Inferior parietal cortex (tissue), 1 donor: ENCODE results near the gene OR52I1.

ENCODE experiments used
- DNase-seq: peaks from one replicate; pipeline ENCODE4 v3.0.0-alpha.2; 2016; ENCODE audit errors: extremely low spot score

Gene OR52I1, protein sequence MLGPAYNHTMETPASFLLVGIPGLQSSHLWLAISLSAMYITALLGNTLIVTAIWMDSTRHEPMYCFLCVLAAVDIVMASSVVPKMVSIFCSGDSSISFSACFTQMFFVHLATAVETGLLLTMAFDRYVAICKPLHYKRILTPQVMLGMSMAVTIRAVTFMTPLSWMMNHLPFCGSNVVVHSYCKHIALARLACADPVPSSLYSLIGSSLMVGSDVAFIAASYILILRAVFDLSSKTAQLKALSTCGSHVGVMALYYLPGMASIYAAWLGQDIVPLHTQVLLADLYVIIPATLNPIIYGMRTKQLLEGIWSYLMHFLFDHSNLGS

GRCh38 chr11:4593739-4594138 lies at the start of gene OR52I1:
Gene OR52I1 (plus strand): TSS chr11:4594039. CDS start chr11:4594039, 0 bp downstream.
- no peak for DNase-seq

DNA sequence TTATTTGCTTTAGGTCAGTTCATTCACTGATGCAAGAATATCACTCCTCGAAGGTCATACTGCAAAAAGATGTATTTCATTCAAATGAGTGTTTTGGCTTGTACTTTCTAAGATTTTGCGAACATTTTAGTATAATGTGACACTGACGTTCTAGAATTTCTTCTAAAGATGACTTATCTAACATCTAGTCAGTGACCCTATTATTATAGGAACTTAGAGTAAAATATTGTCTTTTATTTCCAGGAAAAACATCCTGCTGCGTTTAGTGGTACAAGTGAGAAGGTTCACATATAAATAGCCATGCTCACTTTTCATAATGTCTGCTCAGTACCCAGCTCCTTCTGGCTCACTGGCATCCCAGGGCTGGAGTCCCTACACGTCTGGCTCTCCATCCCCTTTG lies 48.9 kb upstream of the OR52I1 start, which contains the start of gene OR52M1:
Gene OR52M1 (plus strand): TSS at position 301 of the 400 bp plus-strand sequence. CDS start 0 bp downstream, at position 301.
- no peak for DNase-seq

DNA sequence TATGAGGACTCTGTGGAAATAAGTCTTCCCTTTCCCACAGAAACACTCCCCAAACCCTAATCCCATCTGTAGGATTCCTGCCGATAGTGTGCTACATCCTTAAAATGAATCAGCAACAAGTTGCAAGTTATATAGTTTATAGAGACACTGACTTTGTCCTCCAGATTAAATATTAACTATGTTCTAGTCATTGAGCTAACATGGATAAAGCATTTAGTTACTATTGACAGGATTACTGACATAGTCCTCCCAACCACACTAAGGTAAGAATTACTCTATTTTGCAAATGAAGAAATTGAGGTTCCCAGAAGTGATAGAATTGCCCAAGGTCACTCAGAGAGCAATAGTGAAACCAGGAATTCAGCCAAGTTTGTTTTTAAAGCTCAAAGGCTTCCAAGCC lies 47.0 kb upstream of the OR52I1 start:
- DNase-seq, result no peak

GRCh38 chr11:4547416-4547815 lies 46.4 kb upstream of the OR52I1 start:
- DNase-seq, result no peak

DNA sequence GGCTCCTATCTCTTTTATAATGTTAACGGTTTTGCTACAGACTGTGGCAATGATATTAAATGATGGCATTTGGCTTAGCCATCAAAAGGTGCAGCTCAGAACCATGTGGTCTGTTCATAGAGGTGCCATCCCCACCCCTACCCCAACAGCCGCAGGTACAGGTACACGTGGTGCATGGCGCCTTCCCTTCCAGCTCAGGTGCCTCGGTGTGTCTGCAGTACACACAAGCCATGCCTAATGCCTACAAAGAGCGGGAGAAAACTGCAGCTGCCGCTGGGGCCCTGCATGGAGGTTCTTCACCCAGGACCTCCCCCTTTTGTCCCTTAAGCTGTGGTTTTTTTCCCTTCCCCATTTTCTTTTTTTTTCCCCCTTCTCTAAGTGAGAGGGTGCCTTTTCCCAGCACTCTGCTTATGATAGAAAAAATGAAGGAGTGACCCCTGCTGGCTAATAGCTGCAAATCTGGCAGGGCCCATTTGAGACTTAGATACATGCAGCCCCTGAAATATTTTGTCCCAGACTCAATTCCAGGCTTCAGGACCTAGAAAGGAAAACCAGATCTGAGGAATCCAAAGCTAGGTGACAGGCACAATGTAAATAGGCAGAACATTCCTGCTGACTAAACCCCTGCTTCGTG lies 42.4 kb upstream of the OR52I1 start:
- no peak for DNase-seq

GRCh38 chr11:4559527-4560440 lies 34.1 kb upstream of the OR52I1 start:
- DNase-seq, result no peak

GRCh38 chr11:4560467-4560866 lies 33.4 kb upstream of the OR52I1 start:
- DNase-seq, result no peak

DNA sequence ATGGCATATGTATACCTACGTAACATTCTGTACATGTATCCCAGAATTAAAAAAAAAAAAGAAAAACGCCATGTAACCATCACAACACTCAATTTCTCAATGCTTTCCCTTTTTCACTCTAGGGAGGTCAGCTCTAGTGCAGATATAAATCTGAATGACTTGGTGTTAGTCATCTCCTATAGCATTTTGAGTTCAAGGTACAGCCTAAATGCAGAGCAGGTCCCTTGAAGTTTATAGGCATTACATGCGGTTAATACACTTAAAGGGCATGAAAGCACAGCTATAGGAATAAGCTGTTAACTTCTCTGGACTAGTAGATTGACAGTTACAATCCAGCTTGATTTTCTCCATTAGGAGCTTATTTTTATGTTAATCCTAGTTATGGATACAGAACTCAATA lies 28.5 kb upstream of the OR52I1 start:
- no peak for DNase-seq

DNA sequence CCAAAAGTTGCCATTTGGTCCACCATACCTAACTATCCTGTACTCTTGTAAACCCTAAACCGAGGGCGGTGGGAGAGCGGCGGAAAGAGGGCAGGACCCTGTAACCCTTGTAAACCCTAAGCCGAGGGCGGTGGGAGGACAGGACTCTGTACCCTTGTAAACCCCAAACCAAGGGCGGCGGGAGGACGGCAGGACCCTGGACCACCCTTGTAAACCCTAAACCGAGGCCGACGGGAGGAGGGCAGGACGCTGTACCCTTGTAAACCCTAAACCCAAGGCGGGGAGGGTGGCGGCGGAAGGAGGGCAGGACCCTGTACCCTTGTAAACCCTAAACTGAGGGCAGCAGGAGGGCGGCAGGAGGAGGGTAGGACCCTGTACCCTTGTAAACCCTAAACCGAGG lies 24.8 kb upstream of the OR52I1 start:
- no peak for DNase-seq

DNA sequence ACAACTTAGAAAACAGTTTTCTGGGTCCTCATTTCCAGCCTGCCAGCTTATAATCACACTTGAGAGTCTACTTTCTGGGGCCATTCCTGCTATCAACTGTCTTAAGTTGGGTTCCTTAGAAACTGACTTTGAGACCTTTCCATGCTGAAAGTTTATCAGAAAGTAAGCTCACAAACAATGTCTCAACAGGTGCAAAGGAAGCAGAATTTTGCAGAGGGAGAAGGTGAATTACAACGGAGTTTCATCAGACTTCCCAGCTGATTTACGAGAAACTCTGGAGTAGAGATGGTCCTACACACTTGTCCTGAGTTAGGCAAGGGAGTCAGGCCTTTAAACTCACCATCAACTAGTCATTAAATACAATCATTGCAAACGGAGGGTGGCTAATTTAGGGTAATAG lies 17.0 kb upstream of the OR52I1 start:
- DNase-seq, result no peak

- DNase-seq, result no peak
Observed at GRCh38 chr11:4577761-4578160, 16.1 kb upstream of the OR52I1 start.

GRCh38 chr11:4578624-4579023 lies 15.2 kb upstream of the OR52I1 start:
- no peak for DNase-seq

- DNase-seq, result no peak
Observed at GRCh38 chr11:4580124-4580523, 13.7 kb upstream of the OR52I1 start.

- no peak for DNase-seq
Observed at GRCh38 chr11:4581443-4581842, 12.4 kb upstream of the OR52I1 start, which contains the start of gene OR52I2. Gene OR52I2 (plus strand): TSS chr11:4581743.

DNA sequence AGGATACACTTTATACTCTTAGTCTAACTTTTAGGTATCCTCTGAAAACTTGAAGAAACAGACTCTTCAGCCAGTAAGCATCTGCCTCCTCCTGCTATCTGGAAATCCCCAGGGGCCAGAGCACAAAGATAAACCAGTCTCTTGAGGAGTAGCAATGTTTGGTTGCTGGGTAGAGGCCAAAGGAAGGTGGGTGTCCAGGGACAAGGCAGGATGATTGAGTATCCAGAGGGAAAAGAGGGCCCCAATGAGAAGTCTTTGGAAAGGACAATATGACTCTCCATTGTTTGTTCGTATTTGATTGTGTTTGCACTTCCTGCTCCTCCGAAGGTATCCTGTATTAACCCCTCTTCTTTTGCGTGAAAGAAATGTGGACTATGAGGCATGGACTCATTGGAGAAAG lies 4.8 kb upstream of the OR52I1 start:
- no peak for DNase-seq

- DNase-seq, result no peak
Observed at GRCh38 chr11:4605057-4605456, 11.2 kb downstream of the OR52I1 start.

DNA sequence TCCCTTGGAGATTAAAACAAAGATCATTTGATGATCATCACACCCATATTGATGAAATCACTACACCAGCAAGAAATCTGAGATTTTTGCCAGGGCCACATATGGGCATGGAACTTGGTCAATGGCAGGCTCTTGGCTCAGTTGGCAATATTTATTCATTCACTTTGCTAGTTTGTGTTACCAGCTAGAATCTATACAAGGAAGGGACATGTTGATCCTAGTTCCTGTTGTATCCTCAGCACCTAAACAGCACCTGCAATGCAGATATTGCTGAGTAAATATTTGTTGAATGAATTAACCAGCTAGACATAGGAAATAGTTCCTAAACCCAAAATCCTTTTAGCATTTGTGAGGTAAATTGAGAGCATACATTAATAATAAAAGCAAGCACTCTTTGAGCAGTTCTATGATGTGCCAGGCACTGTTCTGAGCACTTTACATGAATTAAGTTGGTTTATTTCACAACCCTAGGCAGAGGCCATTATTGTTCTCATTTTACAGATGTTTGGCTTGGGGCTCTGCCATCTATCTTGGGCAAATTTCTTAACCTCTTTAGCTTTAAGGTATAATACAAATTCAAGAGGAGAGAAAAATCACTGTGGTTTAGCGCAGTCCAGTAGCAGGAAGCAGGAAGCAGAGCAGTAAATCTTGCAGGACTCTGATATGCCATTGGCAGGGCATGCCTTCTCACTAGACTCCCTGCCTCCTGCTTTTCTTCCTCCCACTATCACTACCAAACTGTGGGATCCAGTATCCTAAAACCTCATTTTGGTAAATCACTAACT lies 12.6 kb downstream of the OR52I1 start:
- no peak for DNase-seq

GRCh38 chr11:4607096-4607495 lies 13.3 kb downstream of the OR52I1 start:
- DNase-seq, result no peak

GRCh38 chr11:4607781-4608666 lies 14.2 kb downstream of the OR52I1 start, which contains the start of gene TRIM68:
Gene TRIM68 (minus strand): TSS chr11:4608231. CDS start chr11:4605504, 2,727 bp downstream.
- DNase-seq, result peak; percentile 96

DNA sequence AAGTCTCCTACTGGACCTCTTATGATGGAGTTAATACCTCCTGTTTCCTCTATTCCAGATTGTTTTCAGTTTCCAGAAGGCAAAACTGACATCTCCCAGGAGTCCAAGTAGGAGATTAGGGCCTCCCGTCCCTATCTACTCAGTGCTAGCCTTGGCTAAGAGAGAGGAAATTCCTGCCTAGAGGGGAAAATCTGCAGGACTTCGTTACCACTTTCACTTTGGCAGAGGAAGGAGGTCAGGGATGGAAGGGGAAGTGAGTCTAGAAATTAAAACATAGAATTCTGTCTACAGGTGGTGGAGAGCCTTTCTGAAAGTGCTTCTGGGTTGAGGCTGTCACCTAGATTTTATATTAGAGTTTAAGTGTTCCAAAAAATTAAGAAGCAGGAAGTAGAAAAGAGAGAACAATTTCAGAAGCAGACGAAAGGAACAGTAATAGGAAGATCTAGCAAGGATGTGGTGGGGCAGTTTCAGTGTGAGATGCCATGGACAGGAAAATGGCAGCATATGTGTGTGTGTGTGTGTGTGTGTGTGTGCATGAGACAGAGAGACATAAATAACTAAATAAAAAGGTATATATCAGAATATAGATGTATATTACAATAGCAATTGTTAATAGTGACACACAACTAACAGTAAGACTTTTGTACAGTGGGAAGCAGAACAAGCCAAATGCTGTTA lies 16.6 kb downstream of the OR52I1 start:
- DNase-seq, result no peak
